Neural cell (in vitro differentiated cells): Measurements from ENCODE around the gene MAP3K13. TPM values are rescaled to one million over a fixed set of nuclear protein-coding genes. Genes with fewer than 3 reads are reported as not detected.

ENCODE experiments used
- H2AFZ ChIP-seq: fragments of 200-600, 300-800 bp; sonication (generic), shearing (Covaris generic); 2 replicates; pipeline ENCODE4 v1.6.0; 2014; ENCODE audit warnings: low read depth, mild to moderate bottlenecking, antibody characterized with exemption, low read length, moderate library complexity
- H3F3A ChIP-seq: fragments of 200-600 bp; shearing (Covaris generic); 2 replicates; pipeline ENCODE4 v1.6.1; 2016; ENCODE audit warnings: mild to moderate bottlenecking, moderate library complexity, mixed read lengths, antibody characterized with exemption, low read length; ENCODE audit not compliant: insufficient read depth, poor library complexity, severe bottlenecking
- H3K27ac ChIP-seq: fragments of 200-600, 300-800 bp; sonication (generic), shearing (Covaris generic); 2 replicates; pipeline ENCODE4 v1.5.1; 2014; ENCODE audit warnings: mild to moderate bottlenecking, low read length, moderate library complexity
- H3K27me3 ChIP-seq: fragments of 300-800, 200-600 bp; sonication (generic), shearing (Covaris generic); 2 replicates; pipeline ENCODE4 v1.6.0; 2014; ENCODE audit warnings: mild to moderate bottlenecking, low read depth, low read length, moderate library complexity; ENCODE audit not compliant: insufficient read depth
- H3K36me3 ChIP-seq: fragments of 300-800, 200-600 bp; sonication (generic), shearing (Covaris generic); 2 replicates; pipeline ENCODE4 v1.5.1; 2014; ENCODE audit warnings: mild to moderate bottlenecking, antibody characterized with exemption, low read length, moderate library complexity; ENCODE audit not compliant: insufficient read depth
- H3K4me2 ChIP-seq: fragments of 300-800, 200-600 bp; sonication (generic), shearing (Covaris generic); 2 replicates; pipeline ENCODE4 v1.6.0; 2014; ENCODE audit warnings: mild to moderate bottlenecking, low read length
- H3K4me3 ChIP-seq: fragments of 300-800, 200-600 bp; sonication (generic), shearing (Covaris generic); 2 replicates; pipeline ENCODE4 v1.5.1; 2014; ENCODE audit warnings: mild to moderate bottlenecking, low read length, moderate library complexity
- H3K79me2 ChIP-seq: fragments of 200-600 bp; shearing (Covaris generic); replicated peaks from 2 replicates; pipeline ENCODE4 v1.6.0; 2014; ENCODE audit warnings: mild to moderate bottlenecking, low read length, moderate library complexity; ENCODE audit not compliant: insufficient read depth
- H3K9ac ChIP-seq: fragments of 300-800, 200-600 bp; sonication (generic), shearing (Covaris generic); 2 replicates; pipeline ENCODE4 v1.6.1; 2016; ENCODE audit warnings: mild to moderate bottlenecking, low read length, mixed read lengths
- H3K9me2 ChIP-seq: fragments of 200-600 bp; shearing (Covaris generic); 2 replicates; pipeline ENCODE4 v1.6.1; 2016; ENCODE audit warnings: mild to moderate bottlenecking, low read length, mixed read lengths; ENCODE audit not compliant: insufficient read depth
- H3K9me3 ChIP-seq: fragments of 200-600, 300-800 bp; sonication (generic), shearing (Covaris generic); 2 replicates; pipeline ENCODE4 v1.6.1; 2016; ENCODE audit warnings: mild to moderate bottlenecking, mixed run types, low read length, moderate library complexity, mixed read lengths
- H4K20me1 ChIP-seq: fragments of 200-600 bp; shearing (Covaris generic); 2 replicates; pipeline ENCODE4 v1.6.1; 2016; ENCODE audit warnings: mild to moderate bottlenecking, mixed run types; ENCODE audit not compliant: insufficient read depth
- EP300 ChIP-seq: fragments of 450-650 bp; conservative IDR thresholded peaks from 2 replicates; pipeline ENCODE4 v1.6.1; 2014; ENCODE audit warnings: antibody characterized with exemption, mild to moderate bottlenecking, moderate library complexity; ENCODE audit not compliant: poor library complexity, severe bottlenecking
- EZH2 ChIP-seq: fragments of 200-600, 300-800 bp; shearing (Covaris generic), sonication (generic); IDR thresholded peaks from 2 replicates; pipeline ENCODE4 v1.6.1; 2014; ENCODE audit warnings: antibody characterized with exemption, low read length, borderline replicate concordance, mild to moderate bottlenecking; ENCODE audit not compliant: insufficient read depth, poor library complexity, severe bottlenecking
- MXI1 ChIP-seq: fragments of 450-650 bp; conservative IDR thresholded peaks from 2 replicates; pipeline ENCODE4 v1.6.1; 2014; ENCODE audit warnings: antibody characterized with exemption, mild to moderate bottlenecking; ENCODE audit not compliant: poor library complexity, severe bottlenecking
- POLR2AphosphoS5 ChIP-seq: IDR thresholded peaks from 2 replicates; pipeline ENCODE4 v1.6.1; 2012
- RAD21 ChIP-seq: fragments of 450-650 bp; conservative IDR thresholded peaks from 2 replicates; pipeline ENCODE4 v1.6.1; 2014; ENCODE audit warnings: antibody characterized with exemption, mild to moderate bottlenecking, moderate library complexity
- SMC3 ChIP-seq: fragments of 450-650 bp; conservative IDR thresholded peaks from 2 replicates; pipeline ENCODE4 v1.6.1; 2014; ENCODE audit warnings: antibody characterized with exemption, mild to moderate bottlenecking, moderate library complexity; ENCODE audit not compliant: poor library complexity
- TAF1 ChIP-seq: IDR thresholded peaks from 2 replicates; pipeline ENCODE4 v1.6.1; 2012; ENCODE audit warnings: low read depth
- polyA plus RNA-seq: library from polyadenylated mRNA; depleted of rRNA; stranded (reverse); fragments of >200 nt; gene quantifications from 2 replicates; pipeline ENCODE4 v1.2.3, GENCODE V29; 2014
- TF ChIP-seq, protein P1 (sequence below): fragments of 450-650 bp; IDR thresholded peaks from 2 replicates; pipeline ENCODE4 v1.5.1; 2014; ENCODE audit warnings: antibody characterized with exemption, mild to moderate bottlenecking, moderate library complexity; ENCODE audit not compliant: poor library complexity, severe bottlenecking
- TF ChIP-seq, protein P2 (sequence below): IDR thresholded peaks from 2 replicates; pipeline ENCODE4 v1.6.1; 2012; ENCODE audit warnings: borderline replicate concordance

The MAP3K13 gene
- polyA plus RNA-seq, 1 donor from 2014 or later = 33.8 TPM

GRCh38 chr3:185486394-185486793, 123.5 kb downstream of the MAP3K13 start:
- H2AFZ ChIP-seq = no peak overlapping the region
- no peaks in the 10 kb centered on the region for H3K79me2 ChIP-seq
- H3K9me2 ChIP-seq = no peaks in the 10 kb centered on the region
- no peak overlapping the region for H3K4me2 ChIP-seq
- no peak overlapping the region for H3K4me3 ChIP-seq
- H3K9me3 ChIP-seq = no peaks in the 10 kb centered on the region
- H3K9ac ChIP-seq = no peak overlapping the region
- no peak for TF ChIP-seq TAF1
- H3K36me3 ChIP-seq = no peaks in the 10 kb centered on the region
- no peaks in the 10 kb centered on the region for H4K20me1 ChIP-seq
- no peaks in the 10 kb centered on the region for H3K27me3 ChIP-seq
- no peak overlapping the region for H3K27ac ChIP-seq
- no peaks in the 10 kb centered on the region for H3F3A ChIP-seq

- H3K9me3 ChIP-seq = no peaks in the 10 kb centered on the region
- no peak overlapping the region for H3K4me2 ChIP-seq
- no peaks in the 10 kb centered on the region for H3K27me3 ChIP-seq
- H2AFZ ChIP-seq = no peak overlapping the region
- no peaks in the 10 kb centered on the region for H3K79me2 ChIP-seq
- H3K27ac ChIP-seq = no peak overlapping the region
- no peak overlapping the region for H3K9ac ChIP-seq
- H3K4me3 ChIP-seq = no peak overlapping the region
- TF ChIP-seq SMC3 (no peak), POLR2AphosphoS5 (no peak), RAD21 (no peak), EP300 (no peak), MXI1 (no peak), EZH2 (no peak), TAF1 (no peak)
- TF ChIP-seq, protein P1, sequence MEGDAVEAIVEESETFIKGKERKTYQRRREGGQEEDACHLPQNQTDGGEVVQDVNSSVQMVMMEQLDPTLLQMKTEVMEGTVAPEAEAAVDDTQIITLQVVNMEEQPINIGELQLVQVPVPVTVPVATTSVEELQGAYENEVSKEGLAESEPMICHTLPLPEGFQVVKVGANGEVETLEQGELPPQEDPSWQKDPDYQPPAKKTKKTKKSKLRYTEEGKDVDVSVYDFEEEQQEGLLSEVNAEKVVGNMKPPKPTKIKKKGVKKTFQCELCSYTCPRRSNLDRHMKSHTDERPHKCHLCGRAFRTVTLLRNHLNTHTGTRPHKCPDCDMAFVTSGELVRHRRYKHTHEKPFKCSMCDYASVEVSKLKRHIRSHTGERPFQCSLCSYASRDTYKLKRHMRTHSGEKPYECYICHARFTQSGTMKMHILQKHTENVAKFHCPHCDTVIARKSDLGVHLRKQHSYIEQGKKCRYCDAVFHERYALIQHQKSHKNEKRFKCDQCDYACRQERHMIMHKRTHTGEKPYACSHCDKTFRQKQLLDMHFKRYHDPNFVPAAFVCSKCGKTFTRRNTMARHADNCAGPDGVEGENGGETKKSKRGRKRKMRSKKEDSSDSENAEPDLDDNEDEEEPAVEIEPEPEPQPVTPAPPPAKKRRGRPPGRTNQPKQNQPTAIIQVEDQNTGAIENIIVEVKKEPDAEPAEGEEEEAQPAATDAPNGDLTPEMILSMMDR = no peak
- TF ChIP-seq, protein P2, sequence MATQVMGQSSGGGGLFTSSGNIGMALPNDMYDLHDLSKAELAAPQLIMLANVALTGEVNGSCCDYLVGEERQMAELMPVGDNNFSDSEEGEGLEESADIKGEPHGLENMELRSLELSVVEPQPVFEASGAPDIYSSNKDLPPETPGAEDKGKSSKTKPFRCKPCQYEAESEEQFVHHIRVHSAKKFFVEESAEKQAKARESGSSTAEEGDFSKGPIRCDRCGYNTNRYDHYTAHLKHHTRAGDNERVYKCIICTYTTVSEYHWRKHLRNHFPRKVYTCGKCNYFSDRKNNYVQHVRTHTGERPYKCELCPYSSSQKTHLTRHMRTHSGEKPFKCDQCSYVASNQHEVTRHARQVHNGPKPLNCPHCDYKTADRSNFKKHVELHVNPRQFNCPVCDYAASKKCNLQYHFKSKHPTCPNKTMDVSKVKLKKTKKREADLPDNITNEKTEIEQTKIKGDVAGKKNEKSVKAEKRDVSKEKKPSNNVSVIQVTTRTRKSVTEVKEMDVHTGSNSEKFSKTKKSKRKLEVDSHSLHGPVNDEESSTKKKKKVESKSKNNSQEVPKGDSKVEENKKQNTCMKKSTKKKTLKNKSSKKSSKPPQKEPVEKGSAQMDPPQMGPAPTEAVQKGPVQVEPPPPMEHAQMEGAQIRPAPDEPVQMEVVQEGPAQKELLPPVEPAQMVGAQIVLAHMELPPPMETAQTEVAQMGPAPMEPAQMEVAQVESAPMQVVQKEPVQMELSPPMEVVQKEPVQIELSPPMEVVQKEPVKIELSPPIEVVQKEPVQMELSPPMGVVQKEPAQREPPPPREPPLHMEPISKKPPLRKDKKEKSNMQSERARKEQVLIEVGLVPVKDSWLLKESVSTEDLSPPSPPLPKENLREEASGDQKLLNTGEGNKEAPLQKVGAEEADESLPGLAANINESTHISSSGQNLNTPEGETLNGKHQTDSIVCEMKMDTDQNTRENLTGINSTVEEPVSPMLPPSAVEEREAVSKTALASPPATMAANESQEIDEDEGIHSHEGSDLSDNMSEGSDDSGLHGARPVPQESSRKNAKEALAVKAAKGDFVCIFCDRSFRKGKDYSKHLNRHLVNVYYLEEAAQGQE = no peak
- no peaks in the 10 kb centered on the region for H3K36me3 ChIP-seq
- no peaks in the 10 kb centered on the region for H4K20me1 ChIP-seq
- H3K9me2 ChIP-seq = no peaks in the 10 kb centered on the region
- H3F3A ChIP-seq = no peaks in the 10 kb centered on the region
Observed at GRCh38 chr3:185488465-185488864, 125.5 kb downstream of the MAP3K13 start.

- Histone ChIP-seq H2AFZ (no peak overlapping the region), H3K27me3 (no peaks in the 10 kb centered on the region), H3K9me2 (no peaks in the 10 kb centered on the region), H3F3A (no peaks in the 10 kb centered on the region), H3K4me3 (no peak overlapping the region), H4K20me1 (no peaks in the 10 kb centered on the region), H3K79me2 (no peaks in the 10 kb centered on the region), H3K36me3 (no peaks in the 10 kb centered on the region), H3K9ac (no peak overlapping the region), H3K27ac (no peak overlapping the region), H3K4me2 (no peak overlapping the region), H3K9me3 (no peaks in the 10 kb centered on the region)
- TF ChIP-seq MXI1 (no peak), RAD21 (no peak)
Observed at GRCh38 chr3:185489462-185489861, 126.5 kb downstream of the MAP3K13 start.
